Activated CD4-positive, alpha-beta T cell treated with anti-CD3 and anti-CD28 coated beads for 24 hours (primary cell): ENCODE results near the gene NPM3.

Experiments
- DNase-seq, 2 donors: peaks; one replicate each; pipeline ENCODE4 v3.0.0-alpha.2; 2020; ENCODE audit warnings: low read depth in 2 of 2

NPM3 gene

GRCh38 chr10:101758858-101759257 lies 24.4 kb downstream of the NPM3 start:
- no peak for DNase-seq

- DNase-seq, result no peak
Measured at GRCh38 chr10:101752241-101752640, 31.0 kb downstream of the NPM3 start.

- DNase-seq, result no peak
Measured at GRCh38 chr10:101749047-101750016, 33.9 kb downstream of the NPM3 start.

GRCh38 chr10:101748496-101748895 lies 34.8 kb downstream of the NPM3 start:
- no peak for DNase-seq

- DNase-seq, result no peak
Measured at GRCh38 chr10:101745074-101745696, 38.1 kb downstream of the NPM3 start.

GRCh38 chr10:101744267-101744666 lies 39.0 kb downstream of the NPM3 start:
- DNase-seq, result no peak

- no peak for DNase-seq
Measured at GRCh38 chr10:101741938-101742337, 41.3 kb downstream of the NPM3 start.

GRCh38 chr10:101736666-101737065 lies 46.6 kb downstream of the NPM3 start:
- no peak for DNase-seq

GRCh38 chr10:101732096-101732495 lies 51.1 kb downstream of the NPM3 start:
- DNase-seq, result no peak
